Skeletal muscle satellite cell (primary cell): ENCODE results near the gene ARSG.
"Not testable (repeated sequence)": the region's sequence is repeated elsewhere in the genome, so short reads cannot be mapped to it uniquely, and the experiment has no call there.

Experiments
- H3K27me3 ChIP-seq: 2 replicates; pipeline ENCODE4 v1.7.0; 2013; ENCODE audit warnings: low read length; ENCODE audit not compliant: control insufficient read depth, insufficient read depth
- H3K36me3 ChIP-seq: 2 replicates; pipeline ENCODE4 v1.7.0; 2013; ENCODE audit warnings: mild to moderate bottlenecking, control low read depth, low read length; ENCODE audit not compliant: insufficient read depth
- H3K4me1 ChIP-seq: 2 replicates; pipeline ENCODE4 v1.7.0; 2013; ENCODE audit warnings: low read length; ENCODE audit not compliant: control insufficient read depth, insufficient read depth
- H3K4me2 ChIP-seq: 2 replicates; pipeline ENCODE4 v1.7.0; 2013; ENCODE audit warnings: mild to moderate bottlenecking, low read length
- H3K4me3 ChIP-seq: 2 replicates; pipeline ENCODE4 v1.7.0; 2013; ENCODE audit warnings: low read length
- H3K9ac ChIP-seq: 2 replicates; pipeline ENCODE4 v1.7.0; 2013; ENCODE audit warnings: mild to moderate bottlenecking, low read depth, low read length, moderate library complexity
- H3K9me3 ChIP-seq: replicated peaks from 2 replicates; pipeline ENCODE4 v1.7.0; 2013; ENCODE audit warnings: mild to moderate bottlenecking, control low read depth, low read length

ARSG gene

DNA sequence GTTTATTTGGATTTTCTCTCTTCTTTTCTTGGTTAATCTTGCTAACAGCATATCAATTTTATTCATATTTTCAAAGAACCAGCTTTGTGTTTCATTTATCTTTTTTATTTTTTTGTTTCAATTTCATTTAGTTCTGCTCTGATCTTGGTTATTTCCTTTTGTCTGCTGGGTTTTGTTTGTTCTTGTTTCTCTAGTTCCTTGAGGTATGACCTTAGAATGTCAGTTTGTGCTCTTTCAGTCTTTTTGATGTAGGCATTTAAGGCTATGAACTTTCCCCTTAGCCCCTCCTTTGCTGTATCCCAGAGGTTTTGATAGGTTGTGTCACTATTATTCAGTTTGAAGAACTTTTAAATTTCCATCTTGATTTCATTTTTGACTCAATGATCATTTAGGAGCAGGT, 123.6 kb downstream of the ARSG start:
- H3K4me3 ChIP-seq, H3K4me1 ChIP-seq: not testable (repeated sequence)

DNA sequence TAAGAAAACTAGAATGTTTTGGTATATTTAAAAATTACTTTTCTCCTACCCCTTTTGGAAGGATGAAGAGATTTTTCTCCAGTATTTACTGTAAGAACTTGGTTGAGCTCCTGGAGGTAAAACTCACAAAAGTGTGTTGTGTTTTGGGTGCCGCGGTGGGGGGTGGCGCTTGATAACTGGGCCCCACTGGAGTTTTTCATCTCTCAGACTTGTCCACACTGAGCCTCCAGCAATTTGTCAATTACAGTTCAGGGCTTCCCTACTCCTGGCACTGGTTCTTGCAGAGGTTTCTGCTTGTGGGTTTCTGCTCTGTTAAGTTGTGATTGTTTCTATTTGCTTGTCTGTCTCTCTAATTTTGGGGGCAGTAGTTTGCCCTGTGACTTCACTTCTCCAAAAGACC, 126.0 kb downstream of the ARSG start:
- Histone ChIP-seq H3K36me3 (peaks cover 16% of the 10 kb centered on the region), H3K9me3 (no peaks in the 10 kb centered on the region), H3K4me2 (no peak overlapping the region), H3K4me3 (no peak overlapping the region), H3K27me3 (no peaks in the 10 kb centered on the region), H3K4me1 (no peaks in the 10 kb centered on the region), H3K9ac (no peak overlapping the region)

More for the DNA sequence above, 123.6 kb downstream of the ARSG start:
- H3K27me3 ChIP-seq, H3K4me2 ChIP-seq, H3K9me3 ChIP-seq, H3K36me3 ChIP-seq, H3K9ac ChIP-seq: not testable (repeated sequence)

DNA sequence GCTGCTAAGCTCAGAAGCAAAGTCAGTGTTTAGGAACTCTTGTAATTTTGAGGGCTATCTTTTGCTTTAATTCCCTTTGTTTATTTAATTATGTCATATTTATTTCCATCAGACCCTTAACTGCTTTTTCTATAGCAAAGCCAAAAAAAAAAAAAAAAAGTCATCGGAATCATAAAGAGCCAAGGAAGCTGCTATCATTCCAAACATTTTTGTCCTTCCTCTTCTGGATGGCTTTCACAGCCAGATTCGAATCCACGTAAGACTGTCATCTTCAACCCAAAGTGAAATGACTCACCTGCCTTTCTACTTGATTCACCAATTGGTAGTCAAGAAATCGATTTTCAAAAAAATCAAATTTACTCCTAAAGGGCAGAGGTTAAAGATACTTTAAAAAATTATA, 127.6 kb downstream of the ARSG start:
- Histone ChIP-seq H3K27me3 (no peaks in the 10 kb centered on the region), H3K4me2 (no peak overlapping the region), H3K36me3 (peaks cover 24% of the 10 kb centered on the region), H3K9me3 (no peaks in the 10 kb centered on the region), H3K4me1 (no peaks in the 10 kb centered on the region), H3K9ac (no peak overlapping the region), H3K4me3 (no peak overlapping the region)

DNA sequence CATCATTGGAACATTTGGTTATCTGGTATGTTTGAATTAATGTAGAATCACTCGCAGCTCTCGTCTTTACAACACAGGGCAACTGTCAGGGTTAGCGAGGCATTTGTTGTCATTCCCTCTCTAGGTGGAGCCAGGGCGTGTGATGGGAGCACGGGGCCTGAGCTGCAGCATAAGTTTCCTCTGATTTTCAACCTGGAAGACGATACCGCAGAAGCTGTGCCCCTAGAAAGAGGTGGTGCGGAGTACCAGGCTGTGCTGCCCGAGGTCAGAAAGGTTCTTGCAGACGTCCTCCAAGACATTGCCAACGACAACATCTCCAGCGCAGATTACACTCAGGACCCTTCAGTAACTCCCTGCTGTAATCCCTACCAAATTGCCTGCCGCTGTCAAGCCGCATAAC, 128.8 kb downstream of the ARSG start:
- H3K27me3 ChIP-seq = no peaks in the 10 kb centered on the region
- H3K9me3 ChIP-seq = no peaks in the 10 kb centered on the region
- H3K4me1 ChIP-seq = no peaks in the 10 kb centered on the region
- no peak overlapping the region for H3K4me3 ChIP-seq
- H3K36me3 ChIP-seq = peaks cover 24% of the 10 kb centered on the region
- no peak overlapping the region for H3K9ac ChIP-seq
- no peak overlapping the region for H3K4me2 ChIP-seq

DNA sequence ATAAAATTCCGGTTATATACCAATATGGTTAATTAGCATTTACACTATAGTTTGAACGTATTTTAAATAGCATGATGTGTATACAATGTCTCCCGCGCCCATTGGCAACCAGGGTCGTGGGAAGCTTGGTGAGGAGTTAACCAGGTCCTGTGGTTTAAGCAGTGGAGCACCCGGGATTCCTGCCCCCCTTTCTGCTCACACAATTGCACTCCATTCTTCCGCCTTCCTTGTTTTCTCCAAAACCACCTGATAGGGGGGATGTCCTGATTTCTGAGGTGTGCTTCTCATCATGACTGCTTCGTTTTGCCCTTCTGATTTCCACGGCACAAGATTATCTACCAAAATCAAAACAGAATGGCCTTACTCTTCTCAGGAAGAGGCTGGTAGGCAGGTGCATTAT, 130.2 kb downstream of the ARSG start:
- Histone ChIP-seq H3K9ac (no peak overlapping the region), H3K4me2 (no peak overlapping the region), H3K4me3 (no peak overlapping the region), H3K27me3 (no peaks in the 10 kb centered on the region), H3K4me1 (no peaks in the 10 kb centered on the region), H3K36me3 (peaks cover 28% of the 10 kb centered on the region), H3K9me3 (no peaks in the 10 kb centered on the region)

DNA sequence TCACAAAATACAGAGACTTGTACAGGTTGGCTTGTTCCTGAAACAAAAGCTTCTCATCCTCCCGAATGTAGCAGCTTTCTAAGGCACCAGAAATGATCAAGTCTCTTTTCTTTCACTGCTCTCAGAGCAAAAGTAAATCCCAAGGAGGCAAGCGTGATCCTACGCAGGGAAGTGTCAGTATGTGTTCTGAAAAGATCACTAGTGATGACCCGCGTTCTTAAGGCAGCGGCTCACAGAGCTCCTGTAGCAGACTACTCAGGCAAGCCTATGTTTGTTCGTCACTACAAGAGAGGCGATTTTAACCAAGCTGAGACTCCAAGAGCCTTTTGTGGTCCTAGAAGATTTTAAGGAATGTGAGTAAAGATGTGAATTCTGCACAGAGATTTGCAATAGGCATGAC, 131.5 kb downstream of the ARSG start:
- H3K27me3 ChIP-seq = no peaks in the 10 kb centered on the region
- no peak overlapping the region for H3K4me2 ChIP-seq
- no peak overlapping the region for H3K9ac ChIP-seq
- H3K36me3 ChIP-seq = peaks cover 34% of the 10 kb centered on the region
- H3K4me1 ChIP-seq = no peaks in the 10 kb centered on the region
- H3K9me3 ChIP-seq = no peaks in the 10 kb centered on the region
- H3K4me3 ChIP-seq = no peak overlapping the region

DNA sequence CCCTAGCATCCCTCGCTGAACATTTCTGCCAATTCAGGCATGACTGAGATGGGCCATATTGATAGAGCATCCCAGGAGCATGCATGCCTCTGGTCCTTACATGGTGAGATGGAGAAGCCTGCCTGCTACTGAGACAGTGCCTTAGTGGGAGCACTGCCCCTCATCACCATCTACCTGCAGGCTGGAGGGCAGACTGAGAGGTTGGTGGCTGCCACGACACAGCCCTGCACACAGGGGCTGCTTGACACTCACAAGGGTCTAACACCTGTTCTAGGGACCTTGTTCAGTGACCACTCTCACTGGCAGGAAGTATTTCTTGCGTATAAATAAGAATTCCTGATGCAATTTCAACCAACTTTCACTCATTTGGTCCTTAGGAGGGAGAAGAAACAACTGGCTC, 132.0 kb downstream of the ARSG start:
- Histone ChIP-seq H3K36me3 (peaks cover 35% of the 10 kb centered on the region), H3K27me3 (no peaks in the 10 kb centered on the region), H3K9ac (no peak overlapping the region), H3K4me3 (no peak overlapping the region), H3K9me3 (no peaks in the 10 kb centered on the region), H3K4me1 (no peaks in the 10 kb centered on the region), H3K4me2 (no peak overlapping the region)

DNA sequence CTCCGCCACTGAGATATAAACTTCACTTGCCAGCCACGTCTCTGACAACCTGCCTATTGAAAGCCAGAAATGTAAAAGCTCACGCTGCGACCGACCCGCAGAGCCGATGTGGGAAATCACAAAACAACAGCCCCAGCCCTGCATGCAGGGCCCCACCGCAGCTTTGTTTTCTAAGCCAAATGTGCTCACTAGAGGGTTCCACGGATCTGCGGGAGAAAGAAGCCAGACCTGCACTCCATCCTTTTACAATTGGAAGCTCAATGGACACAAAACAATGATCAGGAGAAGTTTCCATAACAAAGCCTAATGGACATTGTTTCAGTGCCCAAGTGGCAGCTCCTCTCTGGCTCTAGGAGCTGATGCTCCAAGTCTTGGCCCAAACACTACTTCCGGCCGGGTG, 132.9 kb downstream of the ARSG start:
- Histone ChIP-seq H3K36me3 (peaks cover 45% of the 10 kb centered on the region), H3K4me2 (no peak overlapping the region), H3K27me3 (no peaks in the 10 kb centered on the region), H3K4me1 (no peaks in the 10 kb centered on the region), H3K4me3 (no peak overlapping the region), H3K9me3 (no peaks in the 10 kb centered on the region), H3K9ac (no peak overlapping the region)

DNA sequence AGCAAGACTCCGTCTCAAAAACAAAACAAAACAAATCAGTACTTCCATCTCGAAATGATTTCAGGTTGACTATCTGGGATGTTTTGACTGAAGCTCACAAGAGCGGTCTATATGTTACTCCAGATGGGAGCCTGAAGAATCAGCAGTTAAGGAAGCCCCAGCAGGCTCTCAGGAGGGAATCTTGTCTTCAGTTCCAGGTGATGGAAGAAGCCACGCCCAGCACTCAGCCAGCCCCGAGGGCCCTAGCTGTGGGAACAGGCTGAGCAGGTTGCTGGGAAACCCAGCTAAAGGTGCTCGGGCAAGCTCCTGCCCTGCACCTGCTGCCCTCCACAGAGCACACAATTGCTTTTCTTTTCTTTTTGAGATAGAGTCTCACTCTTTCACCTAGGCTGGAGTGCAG, 133.6 kb downstream of the ARSG start:
- no peaks in the 10 kb centered on the region for H3K9me3 ChIP-seq
- no peak overlapping the region for H3K9ac ChIP-seq
- H3K4me2 ChIP-seq = no peak overlapping the region
- H3K27me3 ChIP-seq = no peaks in the 10 kb centered on the region
- no peak overlapping the region for H3K4me3 ChIP-seq
- H3K4me1 ChIP-seq = no peaks in the 10 kb centered on the region
- H3K36me3 ChIP-seq = peaks cover 46% of the 10 kb centered on the region

DNA sequence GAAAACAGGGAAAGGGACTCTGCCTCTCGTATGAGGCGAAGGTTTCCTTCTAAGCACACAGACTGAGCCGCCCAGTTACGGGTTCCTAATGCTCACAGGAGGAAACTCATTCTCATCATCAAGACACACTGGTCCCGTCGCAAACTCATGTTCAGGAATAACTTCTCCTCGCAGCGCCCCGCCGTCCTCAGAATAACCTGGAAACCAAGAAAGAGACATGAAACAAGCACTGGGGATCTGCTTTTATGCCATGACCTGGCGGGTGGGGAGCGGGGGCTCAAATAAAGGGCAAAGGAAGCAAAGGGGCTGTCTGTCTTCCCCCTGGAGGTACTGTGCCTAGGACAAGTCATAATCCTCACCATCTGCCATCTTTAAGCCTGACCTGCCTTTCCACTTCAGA, 134.7 kb downstream of the ARSG start:
- no peak overlapping the region for H3K4me3 ChIP-seq
- peaks cover 46% of the 10 kb centered on the region for H3K36me3 ChIP-seq
- H3K9ac ChIP-seq = no peak overlapping the region
- H3K4me1 ChIP-seq = no peaks in the 10 kb centered on the region
- no peaks in the 10 kb centered on the region for H3K27me3 ChIP-seq
- no peak overlapping the region for H3K4me2 ChIP-seq
- H3K9me3 ChIP-seq = no peaks in the 10 kb centered on the region

DNA sequence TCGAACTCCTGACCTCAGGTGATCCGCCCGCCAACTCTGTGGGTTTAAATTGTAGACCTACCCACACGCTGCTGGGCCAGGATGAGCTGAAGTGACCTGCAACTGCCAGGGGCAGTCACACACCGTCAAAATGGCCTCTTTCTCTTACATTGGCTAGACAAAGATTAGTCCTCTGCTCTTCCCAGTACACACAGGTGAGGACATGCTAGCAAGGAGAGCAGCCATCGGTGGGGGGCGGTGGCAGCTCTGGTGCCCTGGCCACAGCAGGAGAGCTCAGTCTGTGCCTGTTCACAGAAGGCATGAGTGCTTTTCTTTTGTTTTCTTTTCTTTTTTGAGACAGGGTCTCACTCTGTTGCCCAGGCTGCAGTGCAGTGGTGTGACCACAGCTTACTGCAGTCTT, 136.3 kb downstream of the ARSG start:
- Histone ChIP-seq H3K4me1 (no peaks in the 10 kb centered on the region), H3K4me3 (no peak overlapping the region), H3K36me3 (peaks cover 55% of the 10 kb centered on the region), H3K9me3 (no peaks in the 10 kb centered on the region), H3K9ac (no peak overlapping the region), H3K27me3 (no peaks in the 10 kb centered on the region), H3K4me2 (no peak overlapping the region)

DNA sequence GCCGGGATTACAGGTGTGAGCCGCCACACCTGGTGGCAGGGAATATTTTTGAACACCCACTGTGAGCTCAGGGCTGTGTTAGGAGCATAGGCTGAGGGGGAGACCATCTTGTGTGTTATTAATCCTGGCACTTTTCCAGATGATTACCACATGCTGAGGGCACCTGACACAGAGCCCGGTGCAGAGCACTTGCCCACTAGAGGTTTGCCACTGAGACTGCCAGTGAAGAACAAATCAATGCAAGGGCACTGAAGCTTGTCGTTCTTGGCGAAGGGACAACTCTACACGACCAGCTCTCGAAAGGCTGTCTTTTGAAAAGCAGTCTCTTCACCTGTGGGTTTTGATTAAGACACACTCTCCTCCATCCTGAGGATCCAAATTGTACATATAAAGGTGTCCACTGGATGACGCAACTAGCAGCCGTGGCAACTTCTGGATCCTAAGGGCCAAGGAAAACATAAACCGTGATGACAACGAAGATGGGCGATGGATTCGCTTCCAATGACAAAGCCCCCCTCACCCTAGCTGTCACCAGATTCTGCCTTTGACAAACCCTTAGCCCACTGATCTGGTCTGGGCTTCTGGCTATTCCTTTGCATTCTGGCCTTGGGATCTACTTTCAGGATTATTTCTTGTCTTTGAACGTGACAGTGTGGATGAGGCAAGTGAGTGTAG, 137.3 kb downstream of the ARSG start:
- Histone ChIP-seq H3K27me3 (no peaks in the 10 kb centered on the region), H3K4me2 (no peak overlapping the region), H3K4me3 (no peak overlapping the region), H3K9me3 (no peaks in the 10 kb centered on the region), H3K36me3 (peaks cover 57% of the 10 kb centered on the region), H3K4me1 (no peaks in the 10 kb centered on the region), H3K9ac (no peak overlapping the region)
